Umbilical cord (tissue), 2 donors: ENCODE measurements around the gene CLASP1. TPM values are rescaled to one million over a fixed set of nuclear protein-coding genes. Genes with fewer than 3 reads are reported as not detected.
A peak's percentile ranks its signal among the peaks of the same experiment; 100 is the strongest.
"Not testable (repeated sequence)": the region's sequence is repeated elsewhere in the genome, so short reads cannot be mapped to it uniquely, and the experiment has no call there.

Experiments used
- DNase-seq: peaks from one replicate; pipeline ENCODE4 v3.0.0-alpha.2; 2015; ENCODE audit warnings: low spot score
- total RNA-seq: library from RNA; depleted of rRNA; stranded (reverse); fragments of >200 nt; gene quantifications from one replicate; pipeline ENCODE4 v1.2.3, GENCODE V29; 2014; ENCODE audit warnings: low replicate concordance; ENCODE audit not compliant: insufficient read depth

The CLASP1 gene
- 38.8 TPM for total RNA-seq

DNA sequence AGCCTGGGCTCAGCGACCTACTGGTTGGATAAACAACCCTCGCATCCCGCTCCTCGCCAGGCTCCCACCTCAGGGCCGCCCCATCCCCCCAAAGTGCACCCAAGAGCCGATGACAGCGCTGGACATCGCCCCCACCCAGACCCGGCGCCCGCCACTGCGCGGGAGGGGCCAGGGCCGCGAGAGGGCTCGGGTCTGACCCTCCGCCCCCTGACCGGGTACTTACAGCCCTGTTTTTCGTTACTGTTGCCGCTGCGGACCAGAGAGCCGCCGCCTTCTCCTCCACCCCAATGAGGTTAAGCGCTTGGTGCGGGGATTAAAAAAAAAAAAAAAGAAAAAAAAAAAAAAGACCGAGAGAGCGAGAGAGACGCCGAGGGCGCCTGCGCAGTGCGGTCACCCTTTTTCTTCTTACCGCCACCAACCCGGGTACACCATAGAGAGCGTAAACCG lies at the start of gene CLASP1:
Gene CLASP1, minus strand, starts transcription at position 314 of the 447 bp plus-strand sequence. CDS start 43,567 bp downstream, outside the sequence.
- DNase-seq = no peak

GRCh38 chr2:121698318-121698930 lies 49.2 kb upstream of the CLASP1 start:
- DNase-seq = no peak

- DNase-seq = no peak
Observed at GRCh38 chr2:121697108-121697631, 47.9 kb upstream of the CLASP1 start.

DNA sequence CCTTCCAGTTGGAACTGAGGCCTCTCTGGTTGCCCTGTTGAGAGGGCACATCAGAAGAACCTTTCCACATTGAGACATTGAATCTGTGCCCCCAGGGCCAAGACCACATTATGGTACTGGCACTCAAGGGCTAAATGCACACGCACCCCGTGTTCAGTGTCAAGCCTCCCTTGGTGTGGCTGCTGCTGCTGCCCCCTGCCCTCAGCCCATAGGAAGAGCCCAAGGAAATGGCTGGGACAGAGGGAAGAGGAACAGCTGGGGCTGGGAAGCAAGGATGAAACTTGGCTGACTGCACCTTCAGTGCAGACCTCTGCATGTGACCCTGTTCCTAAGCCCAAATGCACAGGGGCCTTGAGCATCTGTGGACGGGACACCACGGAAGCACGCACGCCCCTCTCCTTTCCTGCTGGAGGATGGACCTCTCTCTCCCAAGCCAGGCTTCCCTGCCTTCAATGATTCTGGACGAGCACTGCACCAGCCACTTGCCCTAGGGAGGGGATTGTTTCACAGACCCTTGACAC lies 47.2 kb upstream of the CLASP1 start:
- no peak for DNase-seq

DNA sequence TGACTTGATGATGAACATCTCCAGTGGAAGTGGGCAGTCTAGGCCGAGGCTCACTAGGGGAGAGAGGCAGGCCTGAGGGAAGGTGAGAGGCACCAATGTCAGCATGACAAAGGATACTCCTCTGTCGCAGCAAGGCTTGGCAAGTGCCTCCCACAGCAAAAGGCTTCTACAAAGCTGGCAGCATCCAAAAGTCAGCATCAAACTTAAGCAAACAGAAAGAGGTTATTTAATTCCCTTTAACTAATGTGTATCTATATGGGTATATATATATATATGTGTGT lies 45.8 kb upstream of the CLASP1 start:
- DNase-seq = no peak

GRCh38 chr2:121694398-121695170 lies 45.3 kb upstream of the CLASP1 start:
- DNase-seq = no peak

GRCh38 chr2:121690572-121690971 lies 41.3 kb upstream of the CLASP1 start:
- not testable (repeated sequence) for DNase-seq

GRCh38 chr2:121690095-121690494 lies 40.8 kb upstream of the CLASP1 start:
- no peak for DNase-seq

DNA sequence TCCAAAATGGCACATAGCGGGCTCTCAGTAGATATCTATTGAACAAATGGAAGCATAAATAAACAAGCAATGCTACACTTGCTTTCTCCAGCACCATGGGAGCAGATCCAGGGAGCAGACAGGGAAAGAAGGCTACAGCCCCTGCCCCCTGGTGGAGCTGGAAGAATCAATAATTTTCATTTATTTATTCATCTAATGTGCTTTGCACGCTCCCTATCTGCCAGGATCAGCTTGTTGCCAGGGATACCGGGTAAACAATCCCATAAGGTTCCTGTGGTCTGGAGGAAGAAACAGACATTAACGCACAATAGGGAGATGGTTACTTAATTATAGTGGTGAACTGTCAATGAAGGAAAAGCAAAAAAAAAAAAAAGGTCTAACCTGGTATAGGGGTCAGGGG lies 40.1 kb upstream of the CLASP1 start:
- DNase-seq = no peak

DNA sequence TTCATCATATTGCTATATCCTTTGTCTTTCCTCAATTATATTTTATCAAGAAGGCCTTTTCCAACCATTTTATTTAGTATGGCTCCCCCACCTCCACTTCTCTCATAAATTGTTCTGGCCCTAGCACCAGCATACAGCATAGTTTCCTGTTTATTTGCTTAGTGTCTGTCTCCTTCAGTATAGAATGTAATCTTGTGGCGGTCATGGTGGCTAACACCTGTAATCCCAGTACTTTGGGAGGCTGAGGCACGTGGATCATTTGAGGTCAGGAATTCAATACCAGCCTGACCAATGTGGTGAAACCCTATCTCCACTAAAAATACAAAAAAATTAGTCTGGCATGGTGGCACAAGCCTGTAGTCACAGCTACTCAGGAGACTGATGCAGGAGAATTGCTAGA lies 39.6 kb upstream of the CLASP1 start:
- no peak for DNase-seq

DNA sequence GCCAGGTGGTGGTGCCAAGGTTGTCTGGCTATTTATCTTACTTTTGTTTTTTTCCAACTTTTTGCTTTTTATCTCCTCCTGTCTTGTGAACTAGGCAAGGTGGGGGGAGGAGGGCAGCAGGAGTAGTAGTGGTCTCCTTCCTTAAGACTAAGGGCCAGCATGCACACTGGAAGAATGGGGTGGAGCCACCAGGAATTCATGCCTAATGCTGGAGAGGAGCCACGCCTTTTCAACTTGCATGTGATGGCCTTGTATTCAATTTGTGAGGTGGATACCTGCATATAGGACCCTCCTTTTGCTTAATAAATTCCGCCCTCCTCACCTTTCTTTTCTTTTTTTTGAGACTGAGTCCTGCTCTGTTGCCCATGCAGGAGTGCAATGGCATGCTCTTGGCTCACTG lies 37.6 kb upstream of the CLASP1 start:
- DNase-seq = no peak

- DNase-seq = no peak
Observed at GRCh38 chr2:121686218-121686617, 37.0 kb upstream of the CLASP1 start.

GRCh38 chr2:121682396-121683298 lies 33.4 kb upstream of the CLASP1 start:
- no peak for DNase-seq

GRCh38 chr2:121677855-121678254 lies 28.6 kb upstream of the CLASP1 start:
- DNase-seq = no peak

DNA sequence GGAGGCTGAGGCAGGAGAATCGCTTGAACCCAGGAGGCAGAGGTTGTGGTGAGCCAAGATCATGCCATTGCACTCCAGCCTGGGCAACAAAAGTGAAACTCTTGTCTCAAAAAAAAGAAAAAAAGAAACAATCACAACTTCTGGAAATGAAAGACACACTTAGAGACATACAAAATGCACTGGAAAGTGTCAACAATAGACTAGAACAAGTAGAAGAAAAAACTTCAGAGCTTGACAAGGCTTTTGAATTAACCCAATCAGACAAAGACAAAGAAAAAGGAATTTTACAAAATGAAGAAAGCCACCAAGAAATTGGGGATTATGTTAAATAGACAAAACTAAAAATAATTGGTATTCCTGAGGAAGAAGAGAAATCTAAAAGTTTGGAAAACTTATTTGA lies 22.4 kb upstream of the CLASP1 start:
- not testable (repeated sequence) for DNase-seq

GRCh38 chr2:121670181-121670580 lies 20.9 kb upstream of the CLASP1 start:
- no peak for DNase-seq

GRCh38 chr2:121667618-121668017 lies 18.4 kb upstream of the CLASP1 start:
- DNase-seq = no peak

DNA sequence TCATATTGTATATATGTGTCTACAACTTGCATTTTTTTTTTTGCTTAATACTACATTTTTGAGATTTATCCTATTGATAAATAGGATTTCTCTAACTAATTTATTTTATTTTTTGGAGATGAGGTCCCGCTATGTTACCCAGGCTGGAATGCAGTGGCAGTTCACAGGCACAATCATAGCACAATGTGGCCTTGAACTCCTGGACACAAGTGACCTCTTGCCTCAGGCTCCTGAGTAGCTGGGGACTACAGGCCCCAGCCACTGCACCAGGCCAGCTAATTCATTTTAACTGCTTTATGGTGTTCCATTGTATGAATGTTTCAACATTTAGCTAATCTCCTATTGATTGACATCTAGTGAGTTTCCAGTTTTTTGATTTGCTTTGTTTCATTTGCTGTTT lies 16.8 kb upstream of the CLASP1 start:
- no peak for DNase-seq

- peak; percentile 13 for DNase-seq
Observed at GRCh38 chr2:121665504-121665903, 16.2 kb upstream of the CLASP1 start.

DNA sequence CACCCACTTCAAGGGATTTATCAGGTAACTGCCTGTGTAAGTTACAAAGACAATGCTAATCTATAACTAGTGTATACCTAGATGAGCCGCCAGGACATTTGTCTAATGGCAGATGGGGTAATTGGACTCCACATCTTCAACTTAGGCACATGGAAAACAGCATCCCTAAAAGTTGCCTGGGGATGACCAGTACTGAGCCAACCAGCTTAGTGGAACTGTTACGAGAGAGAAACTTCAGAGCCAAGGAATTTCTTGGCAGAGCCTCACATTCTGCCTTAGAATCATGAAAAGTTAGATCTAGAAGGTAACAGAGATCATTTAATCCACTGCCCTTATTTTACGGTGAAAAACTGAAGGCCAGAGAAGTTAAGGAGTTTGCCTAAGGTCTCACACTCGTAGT lies 15.5 kb upstream of the CLASP1 start:
- DNase-seq = peak; percentile 16

DNA sequence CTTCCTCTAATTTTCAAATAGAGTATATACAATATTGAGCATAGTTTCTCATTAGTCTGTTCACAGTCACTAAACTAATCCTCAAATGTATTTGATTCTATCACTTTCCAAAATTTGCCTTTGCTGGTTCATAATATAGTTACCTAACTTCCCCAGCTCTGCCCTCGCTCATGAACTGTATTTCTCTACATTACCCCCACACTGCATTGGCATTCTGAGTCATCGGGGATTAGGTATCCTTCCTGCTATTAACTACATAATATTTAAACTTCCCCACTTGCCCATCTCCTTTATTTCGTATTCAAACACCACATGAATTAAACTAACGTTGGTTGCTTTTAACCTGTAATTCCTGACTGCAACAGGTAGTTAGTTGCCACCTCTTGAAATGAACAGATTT lies 14.8 kb upstream of the CLASP1 start:
- DNase-seq = no peak

- no peak for DNase-seq
Observed at GRCh38 chr2:121663434-121663833, 14.2 kb upstream of the CLASP1 start.
